Measurements from ENCODE around the gene EDC4. TPM values are rescaled to one million over a fixed set of nuclear protein-coding genes. Genes with fewer than 3 reads are reported as not detected.

Gene EDC4
- total RNA-seq, 4 donors from 2014 or later = 38.6 to 86.5 (median 56.7) TPM

DNA sequence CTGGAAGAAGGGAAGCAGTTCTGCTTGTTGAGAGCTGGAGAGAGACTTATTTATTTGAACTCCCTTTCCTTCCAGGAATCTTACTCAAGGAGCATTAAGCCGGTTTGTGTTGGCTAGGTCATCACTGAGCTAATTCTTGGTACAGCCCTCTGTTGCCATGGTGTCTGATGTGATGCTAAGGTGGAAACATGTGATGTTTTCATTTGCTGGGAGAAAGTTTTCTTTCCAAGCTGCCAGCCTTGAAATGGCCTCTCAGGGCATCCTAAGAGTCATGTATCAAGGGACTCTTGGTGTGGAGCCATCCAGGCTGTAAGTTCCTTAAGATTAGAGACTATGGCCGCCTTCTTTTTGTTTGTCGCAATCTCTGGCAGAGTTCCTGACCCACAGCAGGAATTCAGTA lies 24.4 kb downstream of the EDC4 start:
- no peak for DNase-seq (ENCODE audit: low spot score in 2 of 2)
- TF ChIP-seq POLR2A (IDR thresholded peaks at IDR 0.05) = no peak
- TF ChIP-seq, protein P1, sequence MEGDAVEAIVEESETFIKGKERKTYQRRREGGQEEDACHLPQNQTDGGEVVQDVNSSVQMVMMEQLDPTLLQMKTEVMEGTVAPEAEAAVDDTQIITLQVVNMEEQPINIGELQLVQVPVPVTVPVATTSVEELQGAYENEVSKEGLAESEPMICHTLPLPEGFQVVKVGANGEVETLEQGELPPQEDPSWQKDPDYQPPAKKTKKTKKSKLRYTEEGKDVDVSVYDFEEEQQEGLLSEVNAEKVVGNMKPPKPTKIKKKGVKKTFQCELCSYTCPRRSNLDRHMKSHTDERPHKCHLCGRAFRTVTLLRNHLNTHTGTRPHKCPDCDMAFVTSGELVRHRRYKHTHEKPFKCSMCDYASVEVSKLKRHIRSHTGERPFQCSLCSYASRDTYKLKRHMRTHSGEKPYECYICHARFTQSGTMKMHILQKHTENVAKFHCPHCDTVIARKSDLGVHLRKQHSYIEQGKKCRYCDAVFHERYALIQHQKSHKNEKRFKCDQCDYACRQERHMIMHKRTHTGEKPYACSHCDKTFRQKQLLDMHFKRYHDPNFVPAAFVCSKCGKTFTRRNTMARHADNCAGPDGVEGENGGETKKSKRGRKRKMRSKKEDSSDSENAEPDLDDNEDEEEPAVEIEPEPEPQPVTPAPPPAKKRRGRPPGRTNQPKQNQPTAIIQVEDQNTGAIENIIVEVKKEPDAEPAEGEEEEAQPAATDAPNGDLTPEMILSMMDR (IDR thresholded peaks at IDR 0.05) = no peak
- H3K4me3 ChIP-seq (ENCODE audit: low read depth, poor library complexity, severe bottlenecking) = no peak overlapping the region
- WGBS, 2 donors = 67 to 71% methylated on average over 3 of the region's 3 CpGs
- intact Hi-C loops (cut with DNase I; ENCODE audit: low total_unique reads) = no loop called here

DNA sequence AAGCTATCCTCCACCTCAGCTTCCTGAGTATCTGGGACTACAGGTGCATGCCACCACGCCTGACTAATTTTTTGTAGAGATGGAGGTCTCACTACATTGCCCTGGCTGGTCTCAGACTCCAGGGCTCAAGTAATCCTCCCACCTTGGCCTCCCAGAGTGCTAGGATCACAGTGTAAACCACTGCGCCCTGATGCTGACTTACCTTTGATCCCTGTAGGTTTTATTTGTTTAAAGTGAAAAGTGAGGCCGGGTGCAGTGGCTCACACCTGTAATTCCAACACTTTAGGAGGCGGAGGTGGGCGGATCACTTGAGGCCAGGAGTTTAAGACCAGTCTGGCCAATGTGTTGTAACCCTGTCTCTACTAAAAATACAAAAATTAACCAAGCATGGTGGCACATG lies 28.9 kb downstream of the EDC4 start:
- no peak overlapping the region for H3K4me3 ChIP-seq (ENCODE audit: low read depth, poor library complexity, severe bottlenecking)
- TF ChIP-seq, protein P1 (IDR thresholded peaks at IDR 0.05) = no peak
- no peak for TF ChIP-seq POLR2A (IDR thresholded peaks at IDR 0.05)
- no peak for DNase-seq (ENCODE audit: low spot score in 2 of 2)
- intact Hi-C loops (cut with DNase I; ENCODE audit: low total_unique reads) = no loop called here
- 95 to 97% methylated on average over 5 of the region's 5 CpGs for WGBS, 2 donors

DNA sequence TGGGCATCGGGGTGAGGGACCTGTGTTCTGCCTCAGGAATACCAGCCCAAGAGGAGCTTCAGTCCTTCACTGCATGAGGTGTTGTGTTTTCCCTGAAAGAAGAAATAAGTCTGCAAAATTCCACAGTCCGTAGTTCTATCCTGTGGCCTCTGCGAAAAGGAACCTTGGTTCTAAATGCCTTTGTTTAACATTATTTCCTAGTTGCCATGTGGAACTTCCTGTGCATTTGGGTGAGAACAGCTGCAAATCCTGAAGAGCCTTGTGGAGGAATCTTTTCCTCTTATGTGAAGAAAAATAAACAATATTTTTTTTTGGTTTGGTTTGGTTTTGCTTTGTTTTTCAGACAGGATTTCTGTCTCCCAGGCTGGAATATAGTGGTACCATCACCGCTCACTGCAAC lies 30.0 kb downstream of the EDC4 start:
- no peak overlapping the region for H3K4me3 ChIP-seq (ENCODE audit: low read depth, poor library complexity, severe bottlenecking)
- WGBS, 2 donors = 84 to 97% methylated on average over 4 of the region's 4 CpGs
- no peak for DNase-seq (ENCODE audit: low spot score in 2 of 2)
- TF ChIP-seq, protein P1 (IDR thresholded peaks at IDR 0.05) = no peak
- no peak for TF ChIP-seq POLR2A (IDR thresholded peaks at IDR 0.05)
- intact Hi-C loops (cut with DNase I; ENCODE audit: low total_unique reads) = no loop called here

DNA sequence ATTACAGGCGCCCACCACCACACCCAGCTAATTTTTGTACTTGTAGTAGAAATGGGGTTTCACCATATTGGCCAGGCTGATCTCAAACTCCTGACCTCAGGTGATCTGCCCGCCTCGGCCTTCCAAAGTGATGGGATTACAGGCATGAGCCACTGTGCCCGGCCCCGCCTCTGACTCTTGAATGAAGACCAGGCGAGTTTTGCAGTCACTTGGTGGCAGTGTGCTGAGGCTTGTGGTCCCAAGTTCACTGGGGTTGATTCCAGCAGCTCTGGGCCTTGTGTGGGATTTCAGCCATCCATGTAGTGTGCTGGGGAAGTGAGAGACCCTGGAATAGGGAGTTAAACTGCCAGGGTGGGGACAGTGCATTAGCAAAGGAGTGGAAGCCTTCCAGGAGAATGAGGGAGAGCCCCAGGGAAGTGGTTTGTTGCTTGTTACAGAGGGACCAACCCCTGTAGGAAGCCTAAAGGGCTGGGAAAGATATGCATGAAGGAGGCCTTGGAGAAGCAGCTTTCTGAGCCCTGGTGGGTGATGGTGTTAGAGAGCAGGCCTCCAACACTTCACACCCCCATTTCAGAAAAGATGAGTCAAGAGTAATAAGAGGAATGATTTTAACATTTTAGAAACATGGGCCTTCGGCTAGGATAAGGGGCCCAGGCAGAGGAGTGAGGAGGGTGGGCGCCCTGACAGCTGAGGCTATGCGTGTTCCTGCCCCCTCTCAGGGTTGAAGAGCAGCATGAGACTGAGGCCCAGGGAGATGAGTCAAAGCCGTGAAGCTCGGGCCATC lies 34.7 kb downstream of the EDC4 start:
- no peak overlapping the region for H3K4me3 ChIP-seq (ENCODE audit: low read depth, poor library complexity, severe bottlenecking)
- intact Hi-C loops (cut with DNase I; ENCODE audit: low total_unique reads) = no loop called here
- TF ChIP-seq, protein P1 (IDR thresholded peaks at IDR 0.05) = no peak
- no peak for TF ChIP-seq POLR2A (IDR thresholded peaks at IDR 0.05)
- 90 to 94% methylated on average over 11 of the region's 11 CpGs for WGBS, 2 donors
- no peak for DNase-seq (ENCODE audit: low spot score in 2 of 2)

DNA sequence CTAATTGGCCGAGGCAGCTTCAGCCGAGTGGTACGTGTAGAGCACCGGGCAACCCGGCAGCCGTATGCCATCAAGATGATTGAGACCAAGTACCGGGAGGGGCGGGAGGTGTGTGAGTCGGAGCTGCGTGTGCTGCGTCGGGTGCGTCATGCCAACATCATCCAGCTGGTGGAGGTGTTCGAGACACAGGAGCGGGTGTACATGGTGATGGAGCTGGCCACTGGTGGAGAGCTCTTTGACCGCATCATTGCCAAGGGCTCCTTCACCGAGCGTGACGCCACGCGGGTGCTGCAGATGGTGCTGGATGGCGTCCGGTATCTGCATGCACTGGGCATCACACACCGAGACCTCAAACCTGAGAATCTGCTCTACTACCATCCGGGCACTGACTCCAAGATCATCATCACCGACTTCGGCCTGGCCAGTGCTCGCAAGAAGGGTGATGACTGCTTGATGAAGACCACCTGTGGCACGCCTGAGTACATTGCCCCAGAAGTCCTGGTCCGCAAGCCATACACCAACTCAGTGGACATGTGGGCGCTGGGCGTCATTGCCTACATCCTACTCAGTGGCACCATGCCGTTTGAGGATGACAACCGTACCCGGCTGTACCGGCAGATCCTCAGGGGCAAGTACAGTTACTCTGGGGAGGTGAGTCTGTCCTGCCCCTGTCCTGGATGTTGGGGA lies 36.3 kb downstream of the EDC4 start:
- no peak for TF ChIP-seq POLR2A (IDR thresholded peaks at IDR 0.05)
- TF ChIP-seq, protein P1 (IDR thresholded peaks at IDR 0.05) = no peak
- no peak overlapping the region for H3K4me3 ChIP-seq (ENCODE audit: low read depth, poor library complexity, severe bottlenecking)
- DNase-seq (ENCODE audit: low spot score in 2 of 2) = no peak
- intact Hi-C loops (cut with DNase I; ENCODE audit: low total_unique reads) = no loop called here
- 93 to 96% methylated on average over 26 to 36 of the region's 36 CpGs for WGBS, 2 donors
